TTC549 (cell line): ENCODE results near the gene BRSK1.
"Not testable (repeated sequence)": the region's sequence is repeated elsewhere in the genome, so short reads cannot be mapped to it uniquely, and the experiment has no call there.

Source experiments
- FAIRE-seq: peaks from 2 replicates; lab custom pipeline; 2012; peaks lifted over from hg19 to GRCh38; lab: Jason Lieb, UNC

Gene BRSK1

DNA sequence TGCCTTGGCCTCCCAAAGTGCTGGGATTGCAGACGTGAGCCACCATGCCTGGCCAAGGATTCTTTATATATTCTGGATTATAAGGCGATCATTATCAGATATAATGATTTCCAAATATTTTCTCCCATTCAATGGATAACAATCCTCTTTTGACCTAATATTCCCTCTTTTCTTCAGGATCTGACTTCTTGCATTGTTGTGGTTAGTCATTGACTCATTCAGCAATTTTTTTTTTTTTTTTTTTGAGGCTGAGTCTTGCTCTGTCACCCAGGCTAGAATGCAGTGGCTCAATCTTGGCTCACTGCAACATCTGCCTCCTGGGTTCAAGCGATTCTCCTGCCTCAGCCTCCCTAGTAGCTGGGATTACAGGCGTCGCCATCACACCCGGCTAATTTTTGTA lies 46.0 kb downstream of the BRSK1 start:
- FAIRE-seq = not testable (repeated sequence)

DNA sequence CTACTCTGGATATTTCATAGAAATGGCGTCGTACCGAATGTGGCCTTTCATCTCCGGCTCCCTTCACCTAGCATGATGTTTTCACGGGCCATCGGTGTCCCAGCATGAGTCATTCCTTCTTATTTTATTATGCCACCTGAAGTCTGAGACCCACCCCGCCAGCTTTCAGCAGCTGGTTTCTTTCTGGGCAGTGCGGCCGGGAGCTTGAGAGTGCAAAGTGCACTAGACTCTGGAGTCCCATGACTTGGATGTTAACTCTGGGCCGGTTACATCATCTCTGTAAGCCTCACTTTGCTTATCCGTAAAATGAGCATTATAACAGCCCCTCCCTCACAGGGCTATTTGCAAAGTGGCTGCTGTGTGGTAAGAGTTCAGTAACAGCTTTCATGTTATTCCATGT lies 50.1 kb downstream of the BRSK1 start:
- FAIRE-seq = no peak

DNA sequence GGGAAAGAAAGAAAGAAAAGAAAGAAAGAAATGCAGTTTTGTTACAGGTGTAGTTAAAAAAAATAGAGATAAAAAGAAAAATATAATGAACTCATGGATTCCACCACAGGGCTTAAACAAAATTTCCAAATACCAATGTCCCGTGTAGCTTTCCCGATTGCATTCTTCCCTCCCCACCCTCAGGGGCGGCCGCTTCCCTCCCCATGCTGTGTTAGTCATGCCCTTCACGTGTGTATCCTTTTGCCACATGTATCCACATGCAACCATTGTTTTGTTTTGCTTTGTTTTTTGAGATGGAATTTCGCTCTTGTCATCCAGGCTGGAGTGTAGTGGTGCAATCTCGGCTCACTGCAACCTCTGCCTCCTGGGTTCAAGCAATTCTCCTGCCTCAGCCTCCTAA lies 52.3 kb downstream of the BRSK1 start:
- no peak for FAIRE-seq

DNA sequence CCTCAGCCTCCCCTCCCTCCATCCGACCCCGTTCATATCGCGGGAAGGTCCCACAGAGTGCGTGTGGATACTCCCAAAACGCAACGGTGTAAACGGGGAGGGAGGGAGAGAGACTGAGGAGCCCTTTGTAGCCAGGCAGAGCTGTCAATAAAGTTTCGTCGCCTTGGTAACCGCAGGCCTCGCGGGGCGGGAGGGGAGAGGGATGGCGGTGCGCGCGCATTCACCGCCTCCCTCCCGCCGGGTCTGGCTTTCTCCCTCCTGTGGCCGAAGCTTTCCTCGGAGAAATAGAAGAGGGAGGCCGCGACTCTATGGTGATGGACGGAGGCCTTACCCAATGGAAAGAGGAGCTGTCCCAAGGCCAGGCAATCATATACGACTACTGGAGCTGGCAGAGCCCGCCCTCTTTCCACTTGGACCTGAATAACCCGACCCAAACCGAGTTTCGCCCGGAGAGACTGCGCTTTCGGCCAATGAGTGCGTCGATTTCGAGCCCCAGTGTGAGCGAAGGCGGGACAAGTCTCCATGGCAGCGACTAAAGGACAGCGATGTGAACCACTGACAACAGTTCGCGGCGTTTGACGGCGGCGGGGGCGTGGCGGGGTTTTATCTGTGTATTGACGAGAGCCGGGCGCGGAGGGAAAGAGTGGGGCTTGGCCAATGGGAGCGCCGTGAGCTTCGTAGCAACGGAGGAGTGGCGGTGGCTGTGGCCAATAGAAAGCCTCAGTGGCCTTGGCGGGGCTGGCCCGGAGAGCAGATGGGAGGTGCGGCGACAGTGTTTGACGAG lies 55.5 kb downstream of the BRSK1 start, which contains the start of gene KMT5C:
Gene KMT5C (plus strand): TSS at position 772 of the 784 bp plus-strand sequence. CDS start 2,061 bp downstream, outside the sequence.
- FAIRE-seq = peak; percentile 98

DNA sequence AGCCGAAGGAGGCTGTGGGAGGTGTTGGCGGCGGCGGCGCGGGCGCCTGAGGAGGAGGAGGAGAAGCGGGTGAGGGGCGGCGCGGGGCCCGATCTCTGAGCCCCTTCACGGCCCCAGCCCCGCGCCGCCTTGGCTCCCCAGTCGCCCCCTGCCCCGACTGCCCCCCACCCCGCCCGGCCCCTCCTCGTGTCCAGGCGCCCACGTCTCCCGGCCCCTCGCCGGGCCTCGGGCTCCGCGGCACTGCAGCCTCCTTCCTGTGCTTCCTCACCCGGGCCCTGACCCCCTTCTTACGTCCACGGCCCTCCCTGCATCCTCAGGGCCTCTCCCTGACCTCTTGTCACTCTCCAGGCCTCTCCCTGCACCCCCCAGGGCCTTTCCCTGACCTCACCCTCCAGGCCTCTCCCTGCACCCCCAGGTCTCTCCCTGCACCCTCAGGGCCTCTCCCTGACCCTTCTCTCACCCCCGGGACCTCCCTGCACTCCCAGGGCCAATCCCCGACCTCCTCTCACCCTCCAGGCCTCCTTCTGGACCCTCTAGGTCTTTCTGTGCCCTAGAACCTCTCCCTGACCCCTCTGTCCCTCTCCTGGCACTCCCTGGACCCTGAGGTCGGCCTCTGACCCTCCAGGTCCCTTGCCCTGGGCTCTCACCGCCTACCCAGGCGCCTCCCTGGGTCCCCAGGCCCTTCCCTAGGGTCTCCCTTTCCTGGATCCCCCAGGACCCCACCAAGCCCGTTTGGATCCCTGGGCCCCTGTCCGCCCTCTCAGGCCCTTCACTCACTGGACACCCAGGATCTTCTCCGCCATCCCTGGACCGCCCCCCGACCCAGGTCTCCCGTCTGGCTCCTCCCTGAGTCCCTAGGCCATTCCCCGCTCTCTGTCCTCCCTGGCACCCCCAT lies 56.3 kb downstream of the BRSK1 start:
- no peak for FAIRE-seq

DNA sequence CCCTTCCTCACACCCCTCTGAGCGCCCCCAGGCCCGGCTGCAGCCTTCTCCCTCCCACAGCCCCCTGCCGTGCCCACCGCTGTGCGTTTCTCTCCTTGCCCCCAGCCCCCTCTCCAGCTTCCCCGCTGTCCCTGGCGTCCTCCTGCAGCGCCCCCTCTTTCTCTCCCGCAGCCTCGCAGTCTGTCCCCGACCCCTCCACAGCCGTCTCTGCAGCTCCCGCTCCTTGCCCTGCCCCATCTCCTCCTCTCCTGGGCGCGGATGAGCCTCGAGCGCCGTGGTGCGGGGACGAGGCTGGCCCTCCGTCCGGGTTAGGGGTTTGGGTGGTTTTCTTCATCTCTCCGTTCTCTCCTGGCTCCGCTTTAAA lies 57.0 kb downstream of the BRSK1 start:
- no peak for FAIRE-seq

DNA sequence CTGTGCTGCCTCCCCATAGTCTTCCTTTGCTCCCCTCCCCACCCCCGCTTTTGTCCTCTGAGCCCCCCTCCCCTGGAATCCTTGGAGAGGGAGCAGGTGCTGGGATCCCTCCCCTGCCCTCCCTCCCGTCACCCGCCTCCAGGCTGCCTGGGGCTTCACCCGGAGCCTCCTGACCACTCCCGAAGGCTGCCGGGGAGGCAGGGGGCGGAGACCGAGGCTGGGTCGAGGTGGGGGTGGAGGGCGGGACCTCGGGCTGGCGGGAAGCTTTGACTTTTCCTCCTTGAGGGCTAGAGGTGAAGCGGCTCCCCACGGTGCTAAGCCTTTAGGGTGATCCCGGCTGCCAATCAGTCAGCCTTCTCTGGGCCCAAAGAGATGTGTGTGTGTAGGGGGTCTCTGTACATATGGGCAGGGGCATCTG lies 57.4 kb downstream of the BRSK1 start:
- FAIRE-seq = no peak

DNA sequence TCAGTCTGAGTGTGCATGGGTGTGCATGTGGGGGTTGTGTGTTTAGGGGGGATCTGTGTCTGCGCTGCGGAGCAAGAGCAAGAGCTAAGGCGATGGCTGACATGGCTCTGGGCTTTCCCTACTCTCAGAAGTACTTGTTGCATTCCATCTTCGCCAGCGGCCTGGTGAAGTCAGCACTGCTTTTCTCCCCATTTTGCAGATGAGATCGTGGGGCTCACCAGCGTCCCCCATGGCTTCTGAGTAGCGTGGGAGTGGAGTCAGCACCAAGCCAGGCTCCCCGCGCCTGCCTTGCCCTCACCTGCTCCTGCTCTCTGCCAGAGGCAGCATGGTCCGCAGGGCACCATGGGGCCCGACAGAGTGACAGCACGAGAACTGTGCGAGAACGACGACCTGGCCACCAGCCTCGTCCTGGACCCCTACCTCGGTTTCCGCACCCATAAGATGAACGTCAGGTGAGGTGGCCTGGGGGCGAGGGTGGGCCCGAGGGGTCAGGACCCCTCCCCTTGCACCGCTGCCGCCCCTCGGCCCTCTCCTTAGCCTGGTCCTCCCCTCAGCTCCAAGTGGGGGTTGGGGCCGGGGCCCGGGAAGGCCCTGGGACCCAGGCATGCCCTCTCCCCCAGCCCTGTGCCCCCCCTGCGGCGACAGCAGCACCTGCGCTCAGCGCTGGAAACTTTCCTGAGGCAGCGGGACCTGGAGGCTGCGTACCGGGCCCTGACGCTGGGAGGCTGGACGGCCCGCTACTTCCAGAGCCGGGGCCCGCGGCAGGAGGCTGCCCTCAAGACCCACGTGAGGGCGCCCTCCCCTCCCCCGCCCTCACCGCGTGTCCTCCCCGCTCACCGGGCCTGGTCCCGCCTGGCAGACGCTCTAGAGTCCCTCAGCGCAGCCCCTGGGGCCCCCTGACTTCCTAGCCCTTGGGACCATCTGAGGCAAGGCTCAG lies 58.1 kb downstream of the BRSK1 start:
- FAIRE-seq = no peak

DNA sequence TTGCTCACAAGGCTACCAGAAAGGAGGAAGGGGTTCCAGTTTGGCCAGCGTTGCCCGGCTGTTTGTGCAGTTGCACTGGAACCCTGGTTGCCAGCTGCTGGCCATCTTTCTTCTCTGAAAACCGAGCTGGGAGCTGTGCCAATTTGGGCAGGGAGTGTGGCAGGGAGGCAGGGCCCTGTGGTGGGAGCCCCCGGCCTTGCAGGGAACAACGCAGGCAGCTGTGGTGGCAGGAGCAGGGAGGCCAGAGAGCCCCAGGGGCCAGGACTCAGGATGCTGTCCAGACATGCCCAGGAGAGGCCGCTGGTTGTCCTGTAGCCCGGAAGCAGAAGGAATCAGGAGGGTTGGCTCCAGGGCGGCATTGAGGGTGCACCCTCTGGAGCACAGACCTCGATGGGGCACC lies 60.6 kb downstream of the BRSK1 start:
- FAIRE-seq = no peak

DNA sequence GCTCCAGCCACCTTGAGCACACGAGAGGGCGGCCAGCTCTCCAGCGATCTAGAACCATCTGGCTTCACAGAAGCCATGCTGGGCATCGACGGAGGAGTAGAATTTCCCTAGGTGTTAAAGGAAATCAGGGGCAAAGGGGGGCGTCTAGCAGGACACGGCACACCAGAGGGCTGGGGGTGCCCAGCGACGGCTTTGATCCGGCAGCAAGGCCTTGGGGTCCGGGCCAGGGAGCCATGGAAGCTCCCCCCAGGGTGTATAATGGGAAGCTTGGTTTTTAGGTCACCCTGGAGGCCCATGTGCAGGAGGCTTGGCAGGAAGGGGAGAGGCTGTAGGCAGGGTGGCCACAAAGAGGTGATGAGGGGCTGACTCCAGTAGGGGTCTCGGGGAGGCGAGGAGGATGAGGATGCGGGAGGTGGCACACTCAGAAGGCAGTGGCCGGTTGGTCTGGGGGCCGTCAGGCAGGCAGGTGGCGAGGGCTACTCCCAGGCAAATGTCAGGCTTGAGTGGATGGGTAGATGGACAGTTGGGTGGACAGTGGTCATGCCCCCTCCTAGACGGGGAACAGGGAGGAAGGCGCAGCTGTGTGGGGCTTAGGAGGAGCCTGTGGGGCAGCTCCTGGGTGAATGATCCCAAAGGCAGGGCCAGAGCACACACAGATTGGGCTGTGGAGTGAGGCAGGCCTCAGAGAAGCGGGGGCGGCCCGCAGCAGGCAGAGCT lies 61.5 kb downstream of the BRSK1 start:
- FAIRE-seq = no peak

DNA sequence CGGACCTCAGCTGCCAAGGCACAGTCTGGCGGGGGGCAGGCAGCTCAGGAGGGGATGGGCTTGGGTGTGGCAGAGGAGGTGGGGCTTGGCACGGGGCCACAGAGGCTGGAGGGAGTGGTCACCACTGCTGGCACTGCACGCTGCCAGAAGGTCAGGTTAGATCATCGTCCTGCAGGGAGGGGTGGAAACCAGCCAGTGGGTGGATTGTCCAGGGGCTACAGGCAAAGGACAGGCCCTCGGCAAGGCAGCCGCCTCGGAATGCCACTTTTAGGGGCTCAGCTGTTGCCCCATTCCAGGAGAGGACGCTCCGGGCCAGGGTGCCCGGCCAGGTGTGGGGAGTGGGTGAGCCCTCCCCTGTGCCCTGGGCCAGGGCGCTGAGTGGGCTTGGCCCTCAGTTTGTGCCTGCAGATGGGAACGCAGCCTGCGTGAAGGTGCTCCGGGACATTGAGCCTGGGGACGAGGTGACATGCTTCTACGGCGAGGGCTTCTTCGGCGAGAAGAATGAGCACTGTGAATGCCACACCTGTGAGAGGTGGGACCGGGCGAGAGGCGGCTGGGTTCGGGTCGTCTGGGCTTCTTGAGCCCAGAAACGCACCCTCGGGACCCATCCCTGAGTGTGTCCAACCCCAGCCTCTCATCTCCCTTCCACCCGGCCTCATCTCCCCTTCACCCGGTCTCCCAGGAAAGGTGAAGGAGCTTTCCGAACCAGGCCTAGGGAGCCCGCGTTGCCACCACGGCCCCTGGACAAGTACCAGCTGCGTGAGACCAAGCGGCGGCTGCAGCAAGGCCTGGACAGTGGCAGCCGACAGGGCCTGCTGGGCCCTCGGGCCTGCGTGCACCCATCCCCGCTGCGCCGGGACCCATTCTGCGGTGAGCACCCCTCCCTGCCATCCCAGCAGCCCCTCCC lies 62.3 kb downstream of the BRSK1 start:
- no peak for FAIRE-seq

DNA sequence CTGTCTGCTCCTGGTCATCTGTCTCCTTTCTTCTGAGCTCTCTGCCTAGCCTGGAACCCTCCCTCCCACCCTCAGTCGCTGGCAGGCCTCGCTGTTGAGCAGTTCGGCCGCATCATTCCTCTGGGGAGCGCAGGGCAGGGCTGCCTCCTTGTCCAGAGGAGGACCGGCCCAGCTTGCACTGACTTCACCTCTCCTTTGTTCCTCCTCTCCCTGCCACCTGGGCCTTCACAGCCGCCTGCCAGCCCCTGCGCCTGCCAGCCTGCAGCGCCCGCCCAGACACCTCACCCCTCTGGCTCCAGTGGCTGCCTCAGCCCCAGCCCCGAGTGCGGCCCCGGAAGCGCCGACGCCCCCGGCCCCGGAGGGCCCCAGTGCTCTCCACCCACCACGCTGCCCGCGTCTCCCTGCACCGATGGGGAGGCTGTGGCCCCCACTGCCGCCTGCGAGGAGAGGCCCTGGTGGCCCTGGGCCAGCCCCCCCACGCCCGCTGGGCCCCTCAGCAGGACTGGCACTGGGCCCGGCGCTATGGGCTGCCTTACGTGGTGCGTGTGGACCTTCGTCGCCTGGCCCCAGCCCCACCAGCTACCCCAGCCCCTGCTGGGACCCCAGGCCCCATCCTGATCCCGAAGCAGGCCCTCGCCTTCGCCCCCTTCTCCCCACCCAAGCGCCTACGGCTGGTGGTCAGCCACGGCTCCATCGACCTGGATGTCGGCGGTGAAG lies 63.1 kb downstream of the BRSK1 start:
- FAIRE-seq = no peak

DNA sequence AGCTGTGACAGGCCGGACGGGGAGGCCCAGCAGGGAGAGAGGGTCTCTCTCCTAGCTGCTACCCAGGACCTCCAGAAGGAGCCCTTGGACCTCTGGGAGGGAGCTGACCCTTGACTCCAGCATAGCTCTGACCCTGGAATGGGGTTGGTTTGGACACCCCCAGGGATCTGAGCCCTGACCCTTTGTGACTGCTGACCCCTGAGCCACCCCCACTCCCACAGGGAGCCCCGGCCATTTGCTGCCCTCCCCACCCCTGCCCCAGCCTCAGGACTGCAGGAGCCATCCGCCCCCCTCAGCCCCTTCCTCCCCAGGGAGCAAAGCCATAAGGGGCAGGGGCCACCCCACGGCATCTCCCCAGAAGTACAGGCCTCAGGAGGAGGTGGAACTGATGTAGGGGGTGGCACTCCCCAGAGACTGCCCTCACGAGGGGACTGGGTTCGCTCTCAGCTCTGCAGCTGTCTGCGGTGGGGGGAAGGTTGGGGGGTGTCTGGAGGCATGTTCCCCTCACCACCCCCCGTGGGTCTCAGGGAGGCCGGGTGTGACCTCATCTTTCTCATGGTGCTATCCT lies 63.7 kb downstream of the BRSK1 start:
- FAIRE-seq = no peak

DNA sequence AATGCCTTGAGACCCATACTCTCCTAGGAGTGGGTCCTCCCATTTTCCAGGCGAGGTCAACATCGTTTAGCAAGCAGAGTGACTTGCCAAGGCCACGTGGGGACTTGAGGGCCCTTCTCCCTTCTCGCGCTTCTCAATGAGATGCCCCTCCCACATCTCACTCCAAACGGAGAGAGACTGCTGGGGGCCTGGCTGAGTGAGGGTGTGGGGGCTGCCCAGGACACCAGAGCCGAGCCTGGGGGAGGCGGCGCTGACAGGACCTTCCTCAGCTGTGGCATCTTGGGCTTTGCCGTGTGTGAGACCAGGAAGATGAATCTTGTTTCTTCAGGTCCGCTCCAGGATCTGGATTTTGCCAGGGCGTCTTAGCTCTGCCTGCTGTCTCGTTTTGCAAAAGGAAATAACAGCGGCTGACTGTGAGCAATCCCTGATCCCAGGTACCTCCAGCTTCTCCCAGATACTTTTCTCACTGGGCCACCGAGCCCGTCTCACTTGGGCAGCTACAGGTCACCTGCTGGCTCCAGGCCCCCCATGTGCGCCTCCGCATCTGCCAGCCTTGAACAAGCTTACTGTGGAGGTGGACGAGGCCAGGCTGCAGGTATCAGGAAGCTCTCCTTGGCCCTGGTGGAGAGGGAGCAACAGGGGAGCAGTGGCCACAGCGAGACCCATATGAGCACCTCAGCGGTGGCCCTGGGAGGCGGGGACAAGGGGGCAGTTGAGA lies 64.7 kb downstream of the BRSK1 start:
- no peak for FAIRE-seq

DNA sequence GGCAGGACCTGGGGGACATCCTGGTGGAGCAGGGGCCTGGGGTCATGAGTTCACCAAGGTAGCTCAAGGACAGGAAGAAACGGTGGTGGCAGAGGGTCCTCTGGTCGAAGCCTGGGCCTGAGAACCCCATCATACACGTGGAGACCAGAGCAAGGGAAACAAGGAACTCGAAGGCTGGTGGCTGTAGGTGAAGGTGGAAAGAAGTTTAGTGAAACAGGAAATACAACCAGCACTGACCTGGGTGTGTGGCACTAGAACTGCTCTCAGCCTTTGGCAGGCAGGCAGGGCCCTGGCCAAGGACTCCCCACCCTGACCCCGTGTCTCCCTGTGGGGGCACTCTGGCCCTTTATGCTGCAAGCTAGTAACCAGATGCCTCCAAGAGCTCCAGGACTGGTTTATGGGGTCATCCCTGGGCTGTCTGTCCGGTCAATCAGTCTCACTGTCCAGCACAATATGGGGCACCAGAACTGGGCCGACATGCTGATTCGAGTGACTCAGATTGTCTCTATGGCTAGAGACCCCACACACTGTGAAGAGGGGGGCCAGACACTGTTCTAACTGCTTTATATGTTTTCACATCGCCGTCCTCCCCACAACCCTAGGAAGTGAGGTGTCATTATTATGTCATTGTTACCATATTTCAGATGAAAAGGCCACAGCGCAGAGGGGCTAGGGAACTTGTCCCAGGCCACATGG lies 67.0 kb downstream of the BRSK1 start:
- no peak for FAIRE-seq

DNA sequence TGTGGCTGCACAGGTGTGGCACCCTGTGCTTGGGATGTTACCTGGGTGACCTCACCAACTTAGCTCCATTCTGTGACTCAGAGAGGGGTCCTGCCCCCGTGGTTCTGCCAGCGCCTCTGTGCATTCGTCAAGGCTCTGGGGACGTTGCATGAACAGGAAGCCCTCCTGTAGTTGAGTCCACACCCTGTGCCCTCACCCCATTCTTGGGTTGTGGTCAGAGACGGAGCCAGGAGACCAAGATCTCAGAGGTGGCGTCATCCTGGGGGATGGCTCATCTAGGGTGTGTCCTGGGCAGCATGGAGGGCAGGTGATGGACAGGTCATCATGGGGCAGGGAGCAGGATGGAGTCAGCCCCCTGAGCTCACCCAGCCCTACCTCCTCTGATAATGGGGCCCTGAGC lies 68.2 kb downstream of the BRSK1 start:
- FAIRE-seq = no peak

DNA sequence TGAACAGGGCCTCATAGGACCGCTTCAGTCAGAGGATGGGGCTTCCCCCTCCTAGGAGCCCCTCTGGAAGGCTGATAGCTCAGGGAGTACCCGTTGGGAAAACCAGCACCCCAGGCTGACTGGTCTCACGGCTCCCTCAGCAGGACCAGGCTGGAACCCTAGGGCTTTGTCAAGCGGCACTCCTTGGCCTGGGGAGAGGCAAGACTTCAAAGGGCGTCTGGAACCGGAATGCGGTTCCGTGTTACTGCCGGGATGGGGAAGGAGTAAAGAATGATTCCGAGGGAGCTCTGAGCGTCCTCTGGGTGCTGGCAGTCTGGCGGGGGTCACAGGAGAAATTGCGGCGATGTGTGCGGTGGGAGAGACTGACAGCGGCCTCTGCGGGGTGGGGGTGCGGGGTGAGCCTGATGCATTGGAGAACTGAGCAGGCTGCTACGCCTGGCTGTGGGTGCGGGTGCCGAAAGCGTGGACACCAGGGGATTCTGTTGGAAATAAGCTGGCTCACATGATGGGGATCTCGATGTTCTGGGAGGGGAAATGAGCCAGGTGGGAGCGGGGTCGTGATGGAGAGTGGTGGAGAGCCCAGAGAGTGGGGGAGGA lies 68.8 kb downstream of the BRSK1 start:
- FAIRE-seq = no peak

DNA sequence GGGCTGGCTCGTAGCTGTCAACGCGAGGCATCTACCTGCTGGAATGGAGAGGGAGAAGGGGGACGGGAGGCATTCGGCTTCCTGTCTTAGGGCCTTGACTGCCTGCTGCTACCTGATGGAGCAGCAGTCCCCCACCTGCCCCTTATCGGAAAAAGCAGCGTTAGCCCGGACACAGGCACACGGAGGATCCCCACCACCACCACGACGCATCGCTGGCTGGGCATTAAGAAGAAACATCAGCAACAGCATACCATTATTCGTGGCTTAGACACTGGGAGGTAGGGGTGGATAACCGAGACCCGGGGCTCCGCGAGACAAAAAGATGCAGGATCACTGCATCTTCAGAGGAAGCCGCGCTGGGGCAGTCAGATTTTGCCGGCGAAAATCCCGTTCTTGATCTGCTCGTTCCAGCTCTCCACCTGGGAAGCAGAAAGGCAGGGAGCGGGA lies 69.6 kb downstream of the BRSK1 start:
- FAIRE-seq = no peak
